ENCODE data around the gene C20orf204. TPM values are rescaled to one million over a fixed set of nuclear protein-coding genes. Genes with fewer than 3 reads are reported as not detected.

Gene C20orf204
- total and polyA plus RNA-seq, 7 donors = 0.25 to 0.71 (median 0.52) TPM; not detected in 1

DNA sequence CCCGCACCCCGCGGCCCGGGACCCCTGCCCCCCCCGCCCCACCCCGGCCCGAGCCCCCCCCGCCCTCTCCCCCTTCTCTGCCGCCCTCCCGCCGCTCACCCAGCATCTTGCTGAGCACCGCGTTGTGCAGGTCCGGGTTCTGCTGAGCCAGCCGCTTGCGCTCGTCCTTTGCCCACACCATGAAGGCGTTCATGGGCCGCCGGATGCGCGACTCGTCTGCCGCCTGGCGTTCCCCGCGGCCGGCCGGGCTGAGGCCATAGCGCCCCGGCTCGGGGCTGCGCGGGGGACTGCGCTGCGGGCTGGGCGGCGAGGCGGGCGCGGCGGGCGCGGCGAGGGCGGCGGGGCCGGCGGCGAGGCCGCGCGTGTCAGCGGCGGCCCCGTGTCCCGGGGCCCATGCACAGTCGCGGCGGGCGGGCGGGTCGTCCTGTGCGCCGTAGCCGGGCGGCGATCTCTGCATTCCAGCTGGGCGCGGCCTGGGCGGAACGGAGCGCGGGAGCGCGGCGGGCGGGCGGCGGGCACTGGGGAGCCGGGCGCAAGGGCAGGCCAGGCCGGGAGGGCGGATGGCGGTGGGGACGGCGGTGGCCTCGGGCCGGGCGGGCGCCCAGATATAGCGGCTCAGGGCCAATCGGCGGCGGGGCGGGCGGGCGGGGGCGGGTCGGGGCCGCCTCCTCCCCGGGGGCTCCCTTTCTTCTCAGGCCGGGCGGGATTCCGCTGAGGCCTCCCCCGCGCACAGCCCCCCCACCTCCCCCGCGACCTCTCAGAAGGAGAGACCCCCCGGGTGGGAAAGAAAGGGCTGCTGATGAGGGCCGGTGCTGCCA lies 13.3 kb downstream of the C20orf204 start, which contains the start of gene SOX18:
TSS of gene SOX18 (minus strand) at position 580 of the 818 bp plus-strand sequence. CDS start at position 457, 123 bp downstream.
- DNase-seq (no peak), ATAC-seq (peak in 2 of 4 donors; percentile 11 to 19)
- Histone ChIP-seq H3K36me3 (ENCODE audit: insufficient read depth in 1 of 2, low read depth in 1 of 2) (no peaks in the 10 kb centered on the region), H3K4me1 (no peaks in the 10 kb centered on the region), H3K4me3 (peak within 1 kb of the TSS; percentile 57), H3K27ac (peak within 1 kb of the TSS; percentile 74), H3K27me3 (ENCODE audit: insufficient read depth in 3 of 3, low read length in 2 of 3) (peaks cover 0 to 74% (median 30%) of the 10 kb centered on the region in 3 donors), H3K9me3 (no peaks in the 10 kb centered on the region)
- 1% methylated on average over 24 to 110 of the region's 111 CpGs for WGBS, 3 donors
- TF ChIP-seq, protein P1, sequence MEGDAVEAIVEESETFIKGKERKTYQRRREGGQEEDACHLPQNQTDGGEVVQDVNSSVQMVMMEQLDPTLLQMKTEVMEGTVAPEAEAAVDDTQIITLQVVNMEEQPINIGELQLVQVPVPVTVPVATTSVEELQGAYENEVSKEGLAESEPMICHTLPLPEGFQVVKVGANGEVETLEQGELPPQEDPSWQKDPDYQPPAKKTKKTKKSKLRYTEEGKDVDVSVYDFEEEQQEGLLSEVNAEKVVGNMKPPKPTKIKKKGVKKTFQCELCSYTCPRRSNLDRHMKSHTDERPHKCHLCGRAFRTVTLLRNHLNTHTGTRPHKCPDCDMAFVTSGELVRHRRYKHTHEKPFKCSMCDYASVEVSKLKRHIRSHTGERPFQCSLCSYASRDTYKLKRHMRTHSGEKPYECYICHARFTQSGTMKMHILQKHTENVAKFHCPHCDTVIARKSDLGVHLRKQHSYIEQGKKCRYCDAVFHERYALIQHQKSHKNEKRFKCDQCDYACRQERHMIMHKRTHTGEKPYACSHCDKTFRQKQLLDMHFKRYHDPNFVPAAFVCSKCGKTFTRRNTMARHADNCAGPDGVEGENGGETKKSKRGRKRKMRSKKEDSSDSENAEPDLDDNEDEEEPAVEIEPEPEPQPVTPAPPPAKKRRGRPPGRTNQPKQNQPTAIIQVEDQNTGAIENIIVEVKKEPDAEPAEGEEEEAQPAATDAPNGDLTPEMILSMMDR (IDR thresholded peaks at IDR 0.05) = no peak
- intact Hi-C loops (cut with DNase I) = no loop called here

DNA sequence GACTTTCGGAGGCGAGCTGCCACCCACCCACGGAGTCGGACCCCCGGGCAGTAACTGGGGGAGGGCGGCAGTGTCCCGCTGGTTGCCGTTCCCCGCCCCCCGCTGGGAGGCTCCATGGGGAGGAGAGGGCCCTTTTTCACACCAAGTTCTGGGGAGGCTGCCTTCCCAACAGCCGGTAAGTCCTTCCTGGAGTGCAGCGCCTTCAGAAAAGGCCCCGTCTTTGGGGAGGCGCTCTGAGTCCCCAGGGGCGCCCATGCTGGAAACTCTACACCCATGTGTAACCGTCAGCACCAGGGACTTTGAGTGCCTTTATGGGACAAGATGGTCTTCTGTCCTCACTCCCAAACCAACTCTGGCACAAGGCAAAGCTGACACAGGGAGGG lies 13.9 kb downstream of the C20orf204 start:
- Histone ChIP-seq H3K4me1 (no peaks in the 10 kb centered on the region), H3K4me3 (peak overlapping the region; percentile 57), H3K27me3 (ENCODE audit: insufficient read depth in 3 of 3, low read length in 2 of 3) (peaks cover 0 to 71% (median 30%) of the 10 kb centered on the region in 3 donors), H3K27ac (peak overlapping the region; percentile 74), H3K36me3 (ENCODE audit: insufficient read depth in 1 of 2, low read depth in 1 of 2) (no peaks in the 10 kb centered on the region), H3K9me3 (no peaks in the 10 kb centered on the region)
- 18 to 26% (median 22%) methylated on average over 10 to 16 of the region's 16 CpGs for WGBS, 3 donors
- DNase-seq = no peak
- intact Hi-C loops (cut with DNase I) = no loop called here
- peak in 1 of 4 donors; percentile 16 for ATAC-seq
- TF ChIP-seq, protein P1 (IDR thresholded peaks at IDR 0.05) = no peak

DNA sequence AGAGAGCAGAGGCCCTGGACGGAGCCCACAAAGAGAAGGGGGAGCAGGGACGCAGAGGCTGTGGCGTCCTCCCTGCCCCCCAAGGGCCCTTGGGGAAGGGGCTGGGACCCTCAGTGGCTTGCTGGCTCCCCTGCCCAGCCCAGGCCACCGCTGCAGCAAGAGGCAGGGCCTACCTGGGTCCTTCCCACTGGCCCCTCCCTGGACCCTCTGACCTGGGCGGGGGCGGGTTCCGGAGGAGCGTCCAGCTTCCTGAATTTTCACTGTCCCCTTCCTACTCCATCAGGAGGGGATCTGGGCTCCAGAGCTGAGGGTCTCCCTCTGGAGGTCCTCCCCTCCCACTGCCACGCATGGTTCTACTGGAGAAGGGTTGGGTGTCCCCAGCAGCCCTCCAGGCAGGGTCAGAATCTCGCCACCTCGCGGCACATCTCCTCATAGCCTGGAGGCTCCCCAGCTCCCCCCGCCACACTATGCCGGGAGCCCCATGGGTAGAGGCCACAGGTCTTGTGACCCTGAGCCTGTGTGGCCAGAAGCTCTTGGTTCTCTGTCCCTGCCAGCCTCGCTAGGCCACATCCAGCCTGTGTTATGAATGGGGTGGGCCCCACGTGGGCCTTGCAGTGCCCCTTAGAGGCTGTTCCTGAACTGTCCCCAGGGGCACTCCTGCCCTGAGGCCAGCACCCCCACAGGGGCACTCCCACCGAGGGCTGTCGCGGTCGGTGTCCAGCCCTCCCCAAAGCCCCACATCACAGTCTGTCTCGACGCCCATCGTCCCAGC lies 14.5 kb downstream of the C20orf204 start:
- DNase-seq (no peak), ATAC-seq (peak in 1 of 4 donors; percentile 5)
- Histone ChIP-seq H3K27ac (peak overlapping the region; percentile 74), H3K36me3 (ENCODE audit: insufficient read depth in 1 of 2, low read depth in 1 of 2) (no peaks in the 10 kb centered on the region), H3K4me1 (no peaks in the 10 kb centered on the region), H3K4me3 (peak overlapping the region; percentile 57), H3K9me3 (no peaks in the 10 kb centered on the region), H3K27me3 (ENCODE audit: insufficient read depth in 3 of 3, low read length in 2 of 3) (peaks cover 0 to 66% (median 30%) of the 10 kb centered on the region in 3 donors)
- WGBS, 3 donors = 68 to 72% (median 69%) methylated on average over 23 of the region's 23 CpGs
- intact Hi-C loops (cut with DNase I) = no loop called here
- TF ChIP-seq, protein P1 (IDR thresholded peaks at IDR 0.05) = no peak

DNA sequence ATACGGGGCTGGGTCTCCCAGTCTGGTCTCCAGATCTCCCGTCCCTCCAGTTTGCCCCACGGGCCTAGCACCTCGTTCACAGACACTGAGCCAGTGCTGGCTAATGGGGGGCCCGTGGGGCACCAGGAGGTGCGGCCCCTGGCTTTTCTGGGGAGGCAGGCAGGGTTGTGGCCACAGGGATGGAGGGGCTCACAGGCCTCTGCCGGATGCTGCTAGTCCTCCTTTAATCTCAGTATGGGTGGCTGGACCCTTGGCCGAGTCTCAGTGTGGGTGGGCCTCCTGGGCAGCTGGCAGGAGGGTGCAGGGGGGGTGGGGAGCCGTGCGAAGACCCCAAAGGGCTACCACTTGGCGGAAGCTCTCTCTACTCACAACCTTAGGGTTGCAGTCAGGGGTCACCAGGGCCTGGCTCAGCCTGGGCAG lies 15.1 kb downstream of the C20orf204 start:
- DNase-seq (no peak), ATAC-seq (no peak)
- TF ChIP-seq, protein P1 (IDR thresholded peaks at IDR 0.05) = no peak
- Histone ChIP-seq H3K9me3 (no peaks in the 10 kb centered on the region), H3K27ac (peak overlapping the region; percentile 74), H3K27me3 (ENCODE audit: insufficient read depth in 3 of 3, low read length in 2 of 3) (peaks cover 0 to 61% (median 28%) of the 10 kb centered on the region in 3 donors), H3K4me1 (no peaks in the 10 kb centered on the region), H3K4me3 (peak overlapping the region; percentile 57), H3K36me3 (ENCODE audit: insufficient read depth in 1 of 2, low read depth in 1 of 2) (no peaks in the 10 kb centered on the region)
- intact Hi-C loops (cut with DNase I) = no loop called here
- 66 to 70% (median 66%) methylated on average over 9 to 11 of the region's 11 CpGs for WGBS, 3 donors
